Neural progenitor cell (in vitro differentiated cells): ENCODE results near the gene LAMA2. TPM values are rescaled to one million over a fixed set of nuclear protein-coding genes. Genes with fewer than 3 reads are reported as not detected.

Experiments used
- DNase-seq: peaks from one replicate; pipeline ENCODE4 v3.0.0-alpha.2; 2016; ENCODE audit warnings: low spot score
- H2AFZ ChIP-seq: fragments of 200-600 bp; sonication (generic); replicated peaks from 2 replicates; pipeline ENCODE4 v1.6.1; 2016; ENCODE audit warnings: antibody characterized with exemption
- H3F3A ChIP-seq: fragments of 200-600 bp; sonication (generic); 2 replicates; pipeline ENCODE4 v1.6.1; 2016; ENCODE audit warnings: antibody characterized with exemption, low read depth
- H3K27ac ChIP-seq: fragments of 200-600 bp; sonication (generic); 2 replicates; pipeline ENCODE4 v1.5.1; 2016; ENCODE audit warnings: mild to moderate bottlenecking
- H3K27me3 ChIP-seq: fragments of 200-600 bp; sonication (generic); 2 replicates; pipeline ENCODE4 v1.6.1; 2016; ENCODE audit warnings: mild to moderate bottlenecking, moderate library complexity
- H3K36me3 ChIP-seq: fragments of 200-600 bp; sonication (generic); 2 replicates; pipeline ENCODE4 v1.5.1; 2016
- H3K4me1 ChIP-seq: fragments of 200-600 bp; sonication (generic); 2 replicates; pipeline ENCODE4 v1.6.1; 2016; ENCODE audit warnings: mixed run types
- H3K4me2 ChIP-seq: fragments of 200-600 bp; sonication (generic); 2 replicates; pipeline ENCODE4 v1.6.1; 2016
- H3K4me3 ChIP-seq: fragments of 200-600 bp; sonication (generic); 2 replicates; pipeline ENCODE4 v1.5.1; 2016
- H3K79me2 ChIP-seq: fragments of 200-600 bp; sonication (generic); 2 replicates; pipeline ENCODE4 v1.6.1; 2016; ENCODE audit warnings: low read depth
- H3K9ac ChIP-seq: fragments of 200-600 bp; sonication (generic); 2 replicates; pipeline ENCODE4 v1.6.1; 2016
- H3K9me3 ChIP-seq: fragments of 200-600 bp; sonication (generic); 2 replicates; pipeline ENCODE4 v1.5.1; 2016; ENCODE audit warnings: low read depth
- H4K20me1 ChIP-seq: fragments of 200-600 bp; sonication (generic); 2 replicates; pipeline ENCODE4 v1.6.1; 2016; ENCODE audit warnings: low read depth
- H3K27ac Mint-ChIP-seq: 3 replicates; pipeline ENCODE4 v1.8.0; 2021; ENCODE audit warnings: mixed read lengths
- H3K27me3 Mint-ChIP-seq: 2 replicates; pipeline ENCODE4 v1.8.0; 2022; ENCODE audit warnings: low read depth, mild to moderate bottlenecking, inconsistent platforms, moderate library complexity, mixed read lengths; ENCODE audit not compliant: insufficient read depth
- H3K36me3 Mint-ChIP-seq: 3 replicates; pipeline ENCODE4 v1.8.0; 2021; ENCODE audit warnings: mixed read lengths
- H3K4me1 Mint-ChIP-seq: 3 replicates; pipeline ENCODE4 v1.8.0; 2021; ENCODE audit warnings: mixed read lengths
- H3K4me3 Mint-ChIP-seq: 3 replicates; pipeline ENCODE4 v1.8.0; 2021; ENCODE audit warnings: mild to moderate bottlenecking, moderate library complexity, mixed read lengths
- H3K9me3 Mint-ChIP-seq: 3 replicates; pipeline ENCODE4 v1.8.0; 2020; ENCODE audit warnings: mixed read lengths
- EZH2 ChIP-seq: fragments of 200-600 bp; sonication (generic); IDR thresholded peaks from 2 replicates; pipeline ENCODE4 v1.6.1; 2017; ENCODE audit warnings: antibody characterized with exemption, mild to moderate bottlenecking, moderate library complexity
- EZH2phosphoT487 ChIP-seq: fragments of 200-600 bp; sonication (generic); IDR thresholded peaks from 2 replicates; pipeline ENCODE4 v1.6.1; 2017; ENCODE audit warnings: antibody characterized with exemption
- total RNA-seq: library from RNA; depleted of rRNA; stranded (reverse); fragments of >200 nt; gene quantifications from 2 replicates; pipeline ENCODE4 v1.2.3, GENCODE V29; 2015; ENCODE audit warnings: low replicate concordance
- TF ChIP-seq, protein P1 (sequence below): fragments of 200-600 bp; sonication (generic); IDR thresholded peaks from 2 replicates; pipeline ENCODE4 v1.5.1; 2017; ENCODE audit warnings: antibody characterized with exemption, mild to moderate bottlenecking

The LAMA2 gene
- total RNA-seq, 1 donor from 2014 or later: 1.5 TPM

DNA sequence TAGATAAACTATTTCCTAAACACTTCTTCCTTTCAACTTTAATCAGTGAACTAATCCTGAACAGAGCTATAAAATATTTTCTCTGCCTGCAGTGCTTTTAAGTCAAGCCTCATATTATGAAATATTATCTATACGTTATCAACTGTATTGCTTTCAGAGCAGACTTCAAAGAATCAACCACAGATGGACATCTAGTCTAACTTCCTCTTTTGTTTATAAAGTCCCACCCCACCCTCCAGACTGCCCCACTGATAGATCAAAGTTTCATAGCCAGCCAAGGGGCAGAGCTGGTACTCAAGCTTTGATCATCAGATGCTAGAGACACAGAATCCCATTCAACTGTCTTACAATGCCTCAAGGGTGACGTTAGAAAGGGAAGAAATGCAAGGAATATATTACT is 308.3 kb downstream of the LAMA2 start:
- Histone ChIP-seq H3K4me3 (no peak overlapping the region), H3K27me3 (no peaks in the 10 kb centered on the region), H3K9me3 (no peaks in the 10 kb centered on the region), H3K79me2 (no peaks in the 10 kb centered on the region), H2AFZ (no peak overlapping the region), H3K36me3 (no peaks in the 10 kb centered on the region), H3K4me2 (no peak overlapping the region), H3K27ac (no peak overlapping the region), H3F3A (no peaks in the 10 kb centered on the region), H3K9ac (no peak overlapping the region), H3K4me1 (peaks cover 12% of the 10 kb centered on the region), H4K20me1 (no peaks in the 10 kb centered on the region)
- no peaks in the 10 kb centered on the region for H3K36me3 Mint-ChIP-seq
- peaks cover 10% of the 10 kb centered on the region for H3K4me1 Mint-ChIP-seq
- no peaks in the 10 kb centered on the region for H3K27me3 Mint-ChIP-seq
- TF ChIP-seq EZH2: no peak
- TF ChIP-seq EZH2phosphoT487: no peak
- TF ChIP-seq, protein P1, sequence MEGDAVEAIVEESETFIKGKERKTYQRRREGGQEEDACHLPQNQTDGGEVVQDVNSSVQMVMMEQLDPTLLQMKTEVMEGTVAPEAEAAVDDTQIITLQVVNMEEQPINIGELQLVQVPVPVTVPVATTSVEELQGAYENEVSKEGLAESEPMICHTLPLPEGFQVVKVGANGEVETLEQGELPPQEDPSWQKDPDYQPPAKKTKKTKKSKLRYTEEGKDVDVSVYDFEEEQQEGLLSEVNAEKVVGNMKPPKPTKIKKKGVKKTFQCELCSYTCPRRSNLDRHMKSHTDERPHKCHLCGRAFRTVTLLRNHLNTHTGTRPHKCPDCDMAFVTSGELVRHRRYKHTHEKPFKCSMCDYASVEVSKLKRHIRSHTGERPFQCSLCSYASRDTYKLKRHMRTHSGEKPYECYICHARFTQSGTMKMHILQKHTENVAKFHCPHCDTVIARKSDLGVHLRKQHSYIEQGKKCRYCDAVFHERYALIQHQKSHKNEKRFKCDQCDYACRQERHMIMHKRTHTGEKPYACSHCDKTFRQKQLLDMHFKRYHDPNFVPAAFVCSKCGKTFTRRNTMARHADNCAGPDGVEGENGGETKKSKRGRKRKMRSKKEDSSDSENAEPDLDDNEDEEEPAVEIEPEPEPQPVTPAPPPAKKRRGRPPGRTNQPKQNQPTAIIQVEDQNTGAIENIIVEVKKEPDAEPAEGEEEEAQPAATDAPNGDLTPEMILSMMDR: no peak
- H3K4me3 Mint-ChIP-seq: no peak overlapping the region
- H3K27ac Mint-ChIP-seq: no peak overlapping the region
- no peaks in the 10 kb centered on the region for H3K9me3 Mint-ChIP-seq
- DNase-seq: no peak

DNA sequence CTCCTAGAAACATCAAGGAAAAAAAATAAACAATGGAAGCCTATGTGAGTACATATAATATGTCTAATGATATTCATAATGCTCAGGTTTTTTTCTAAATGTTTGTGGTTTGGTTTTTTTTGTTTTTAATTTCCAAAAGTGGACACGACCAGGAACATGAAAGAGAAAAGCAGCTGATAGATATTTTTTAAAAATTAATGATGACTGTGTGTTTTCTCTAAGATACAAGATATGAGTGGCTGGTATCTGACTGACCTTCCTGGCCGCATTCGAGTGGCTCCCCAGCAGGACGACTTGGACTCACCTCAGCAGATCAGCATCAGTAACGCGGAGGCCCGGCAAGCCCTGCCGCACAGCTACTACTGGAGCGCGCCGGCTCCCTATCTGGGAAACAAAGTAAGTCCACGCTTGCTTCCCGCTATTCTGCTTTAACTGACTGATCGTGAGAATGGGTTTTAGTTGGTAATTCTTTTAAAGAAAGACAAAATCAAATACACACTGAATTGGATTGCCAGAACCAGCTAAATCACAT is 309.6 kb downstream of the LAMA2 start:
- Histone ChIP-seq H3K27me3 (no peaks in the 10 kb centered on the region), H3K4me3 (no peak overlapping the region), H3K4me2 (no peak overlapping the region), H3K27ac (no peak overlapping the region), H3K79me2 (no peaks in the 10 kb centered on the region), H4K20me1 (no peaks in the 10 kb centered on the region), H3F3A (no peaks in the 10 kb centered on the region), H3K9ac (no peak overlapping the region), H2AFZ (no peak overlapping the region), H3K9me3 (no peaks in the 10 kb centered on the region), H3K36me3 (no peaks in the 10 kb centered on the region), H3K4me1 (peaks cover 14% of the 10 kb centered on the region)
- Mint-ChIP-seq H3K36me3 (no peaks in the 10 kb centered on the region), H3K4me1 (peaks cover 10% of the 10 kb centered on the region), H3K27ac (no peak overlapping the region), H3K9me3 (peaks cover 2% of the 10 kb centered on the region), H3K27me3 (no peaks in the 10 kb centered on the region), H3K4me3 (no peak overlapping the region)
- no peak for DNase-seq
- no peak for TF ChIP-seq EZH2
- no peak for TF ChIP-seq EZH2phosphoT487
- TF ChIP-seq, protein P1: no peak

DNA sequence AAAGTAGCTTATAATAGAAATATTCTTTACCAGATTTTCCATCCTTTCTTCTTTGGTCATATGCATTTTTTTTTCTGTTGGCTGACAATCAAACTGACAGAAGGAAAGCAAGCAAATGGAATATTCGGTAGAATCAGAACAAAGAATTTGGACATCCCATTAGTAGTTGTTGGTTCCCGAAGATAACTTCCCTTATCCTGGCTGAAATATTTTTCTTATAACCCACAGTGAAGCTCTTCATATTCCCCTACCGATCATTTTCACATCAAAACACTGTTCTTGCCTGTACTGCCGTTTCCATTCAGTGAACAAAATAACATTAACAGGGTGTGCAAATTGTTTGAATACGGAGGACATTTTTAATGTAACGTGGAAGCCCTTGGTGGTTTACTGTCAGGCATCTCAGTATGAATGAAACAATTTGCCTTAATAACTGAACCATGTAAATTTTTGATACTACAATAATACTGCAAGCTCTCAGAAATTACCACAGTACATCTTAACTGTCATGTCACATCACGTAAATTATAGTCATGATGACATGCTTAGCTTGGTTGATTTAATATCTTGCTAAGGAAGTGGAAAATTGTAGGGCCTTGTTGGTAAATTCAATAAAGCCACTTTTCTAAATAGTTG is 311.5 kb downstream of the LAMA2 start:
- H3K36me3 ChIP-seq: no peaks in the 10 kb centered on the region
- Mint-ChIP-seq H3K27me3 (no peaks in the 10 kb centered on the region), H3K9me3 (peaks cover 2% of the 10 kb centered on the region), H3K36me3 (no peaks in the 10 kb centered on the region), H3K27ac (no peak overlapping the region), H3K4me1 (peaks cover 10% of the 10 kb centered on the region), H3K4me3 (no peak overlapping the region)
- no peaks in the 10 kb centered on the region for H3K79me2 ChIP-seq
- H3K27ac ChIP-seq: no peak overlapping the region
- H3F3A ChIP-seq: no peaks in the 10 kb centered on the region
- H2AFZ ChIP-seq: no peak overlapping the region
- no peaks in the 10 kb centered on the region for H3K27me3 ChIP-seq
- no peaks in the 10 kb centered on the region for H3K9me3 ChIP-seq
- no peak for DNase-seq
- H3K4me1 ChIP-seq: peaks cover 14% of the 10 kb centered on the region
- no peak overlapping the region for H3K4me3 ChIP-seq
- no peak overlapping the region for H3K4me2 ChIP-seq
- H3K9ac ChIP-seq: no peak overlapping the region
- no peaks in the 10 kb centered on the region for H4K20me1 ChIP-seq
- no peak for TF ChIP-seq EZH2
- TF ChIP-seq, protein P1: no peak
- TF ChIP-seq EZH2phosphoT487: no peak
